ENCODE data around the gene HSPA4L. TPM values are rescaled to one million over a fixed set of nuclear protein-coding genes. Genes with fewer than 3 reads are reported as not detected.

HSPA4L gene
- total and polyA plus RNA-seq, 7 donors, result 0.36 to 8.2 (median 2.7) TPM

- TF ChIP-seq, protein P1, sequence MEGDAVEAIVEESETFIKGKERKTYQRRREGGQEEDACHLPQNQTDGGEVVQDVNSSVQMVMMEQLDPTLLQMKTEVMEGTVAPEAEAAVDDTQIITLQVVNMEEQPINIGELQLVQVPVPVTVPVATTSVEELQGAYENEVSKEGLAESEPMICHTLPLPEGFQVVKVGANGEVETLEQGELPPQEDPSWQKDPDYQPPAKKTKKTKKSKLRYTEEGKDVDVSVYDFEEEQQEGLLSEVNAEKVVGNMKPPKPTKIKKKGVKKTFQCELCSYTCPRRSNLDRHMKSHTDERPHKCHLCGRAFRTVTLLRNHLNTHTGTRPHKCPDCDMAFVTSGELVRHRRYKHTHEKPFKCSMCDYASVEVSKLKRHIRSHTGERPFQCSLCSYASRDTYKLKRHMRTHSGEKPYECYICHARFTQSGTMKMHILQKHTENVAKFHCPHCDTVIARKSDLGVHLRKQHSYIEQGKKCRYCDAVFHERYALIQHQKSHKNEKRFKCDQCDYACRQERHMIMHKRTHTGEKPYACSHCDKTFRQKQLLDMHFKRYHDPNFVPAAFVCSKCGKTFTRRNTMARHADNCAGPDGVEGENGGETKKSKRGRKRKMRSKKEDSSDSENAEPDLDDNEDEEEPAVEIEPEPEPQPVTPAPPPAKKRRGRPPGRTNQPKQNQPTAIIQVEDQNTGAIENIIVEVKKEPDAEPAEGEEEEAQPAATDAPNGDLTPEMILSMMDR (IDR thresholded peaks at IDR 0.05), result no peak
- H3K9me3 ChIP-seq, result no peaks in the 10 kb centered on the region
- H3K27me3 ChIP-seq (ENCODE audit: insufficient read depth in 3 of 3, low read length in 2 of 3), result no peaks in the 10 kb centered on the region
- no peak overlapping the region for H3K4me3 ChIP-seq
- DNase-seq, result no peak
- no peaks in the 10 kb centered on the region for H3K4me1 ChIP-seq
- WGBS, 3 donors, result 79 to 88% (median 80%) methylated on average over 3 of the region's 3 CpGs
- no peak for ATAC-seq
- H3K36me3 ChIP-seq (ENCODE audit: insufficient read depth in 1 of 2, low read depth in 1 of 2), result no peaks in the 10 kb centered on the region
- intact Hi-C loops (cut with DNase I), result no loop called here
- H3K27ac ChIP-seq, result no peak overlapping the region
Measured at GRCh38 chr4:127759893-127760292, 22.2 kb upstream of the HSPA4L start.

DNA sequence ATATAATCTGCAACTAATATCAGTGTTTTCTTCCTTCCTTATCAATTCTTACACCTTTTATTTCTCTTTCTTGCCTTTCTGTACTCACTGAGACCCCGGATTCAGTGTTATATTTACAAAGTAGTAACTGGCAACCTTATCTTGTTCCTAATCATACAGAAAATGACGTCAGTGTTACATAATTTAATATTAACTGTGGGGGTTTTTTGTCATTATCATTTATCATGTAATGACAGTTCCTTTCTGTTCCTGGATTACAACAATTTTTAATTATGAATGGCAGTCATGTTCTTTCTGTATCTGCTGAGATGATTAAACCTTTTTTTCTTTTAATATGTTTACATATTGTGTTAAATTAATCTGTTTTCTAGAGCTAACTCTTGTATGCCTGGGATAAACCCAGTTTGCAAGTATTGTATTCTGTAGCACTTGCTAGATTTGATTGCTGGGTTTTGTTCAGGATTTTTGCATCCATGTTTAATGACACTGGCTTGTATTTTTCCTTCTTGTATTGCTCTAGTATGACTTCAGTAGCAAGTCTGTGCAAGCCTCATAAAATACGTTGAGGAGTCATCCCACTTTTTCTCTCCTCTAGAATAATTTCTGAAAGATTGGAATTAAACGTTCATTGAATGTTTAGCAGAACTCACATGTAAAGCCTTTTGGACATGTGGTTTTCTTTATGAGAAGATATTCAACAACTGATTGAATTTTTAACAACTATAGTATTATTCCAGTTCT, 10.4 kb upstream of the HSPA4L start:
- TF ChIP-seq, protein P1 (IDR thresholded peaks at IDR 0.05), result no peak
- WGBS, 3 donors, result 73 to 81% (median 80%) methylated on average over 4 of the region's 4 CpGs
- no peak overlapping the region for H3K4me3 ChIP-seq
- DNase-seq, result no peak
- peaks cover 0 to 7% (median 0%) of the 10 kb centered on the region in 3 donors for H3K27me3 ChIP-seq (ENCODE audit: insufficient read depth in 3 of 3, low read length in 2 of 3)
- H3K36me3 ChIP-seq (ENCODE audit: insufficient read depth in 1 of 2, low read depth in 1 of 2), result no peaks in the 10 kb centered on the region
- intact Hi-C loops (cut with DNase I), result no loop called here
- H3K9me3 ChIP-seq, result no peaks in the 10 kb centered on the region
- no peak overlapping the region for H3K27ac ChIP-seq
- H3K4me1 ChIP-seq, result no peaks in the 10 kb centered on the region
- no peak for ATAC-seq

DNA sequence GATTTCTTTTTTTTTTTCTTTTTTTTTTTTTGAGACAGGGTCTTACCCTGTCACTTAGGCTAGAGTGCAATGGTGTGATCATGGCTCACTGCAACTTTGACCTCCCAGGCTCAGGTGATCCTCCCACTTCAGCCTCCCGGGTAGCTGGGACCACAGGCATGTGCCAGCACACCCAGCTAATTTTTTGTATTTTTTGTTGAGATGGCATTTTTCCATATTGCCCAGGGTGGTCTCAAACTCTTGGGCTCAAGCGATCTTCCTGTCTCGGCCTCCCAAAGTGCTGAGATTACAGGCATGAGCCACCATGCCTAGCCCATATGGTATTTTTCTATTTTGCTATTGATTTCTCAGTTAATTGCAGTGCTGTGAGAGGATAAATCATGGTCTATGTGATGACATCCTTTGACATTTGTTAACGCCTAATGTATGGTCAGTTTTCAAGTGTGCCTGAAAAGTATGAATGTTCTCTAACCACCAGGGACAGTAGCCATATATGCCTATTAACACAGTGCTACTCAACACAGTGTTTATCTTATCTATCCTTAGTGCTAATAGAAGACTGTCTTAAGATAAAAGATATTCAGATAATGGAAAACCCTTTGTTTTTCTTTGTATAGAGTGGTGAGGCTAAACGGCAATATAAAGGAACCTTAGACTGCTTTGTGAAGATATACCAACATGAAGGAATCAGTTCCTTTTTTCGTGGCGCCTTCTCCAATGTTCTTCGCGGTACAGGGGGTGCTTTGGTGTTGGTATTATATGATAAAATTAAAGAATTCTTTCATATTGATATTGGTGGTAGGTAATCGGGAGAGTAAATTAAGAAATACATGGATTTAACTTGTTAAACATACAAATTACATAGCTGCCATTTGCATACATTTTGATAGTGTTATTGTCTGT, 9.1 kb upstream of the HSPA4L start:
- Histone ChIP-seq H3K4me3 (no peak overlapping the region), H3K9me3 (no peaks in the 10 kb centered on the region), H3K36me3 (ENCODE audit: insufficient read depth in 1 of 2, low read depth in 1 of 2) (no peaks in the 10 kb centered on the region), H3K27ac (no peak overlapping the region), H3K4me1 (no peaks in the 10 kb centered on the region), H3K27me3 (ENCODE audit: insufficient read depth in 3 of 3, low read length in 2 of 3) (peaks cover 0 to 7% (median 0%) of the 10 kb centered on the region in 3 donors)
- WGBS, 3 donors, result 92 to 95% (median 94%) methylated on average over 10 of the region's 10 CpGs
- no peak for DNase-seq
- ATAC-seq, result no peak
- TF ChIP-seq, protein P1 (IDR thresholded peaks at IDR 0.05), result no peak
- intact Hi-C loops (cut with DNase I), result no loop called here

DNA sequence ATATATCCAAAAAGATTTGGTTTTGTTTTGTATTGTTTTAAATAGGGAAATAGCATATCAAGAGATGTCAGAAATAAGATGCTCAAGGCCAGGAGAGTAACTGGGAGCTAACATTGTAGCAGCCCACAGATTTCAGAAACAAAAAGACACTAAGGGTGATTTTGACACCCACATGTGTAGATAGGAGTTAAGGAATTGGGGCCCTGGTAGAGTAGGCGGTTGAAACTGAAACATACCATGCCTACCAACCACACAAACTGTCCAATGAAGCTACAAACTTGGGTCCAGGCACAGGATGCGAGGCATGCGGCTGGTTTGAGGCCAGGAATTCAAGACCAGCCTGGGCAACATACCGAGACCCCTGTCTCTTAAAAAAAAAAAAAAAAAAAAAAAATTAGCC, 6.3 kb upstream of the HSPA4L start:
- 86 to 98% (median 91%) methylated on average over 4 of the region's 4 CpGs for WGBS, 3 donors
- Histone ChIP-seq H3K4me1 (no peaks in the 10 kb centered on the region), H3K27ac (no peak overlapping the region), H3K36me3 (ENCODE audit: insufficient read depth in 1 of 2, low read depth in 1 of 2) (no peaks in the 10 kb centered on the region), H3K4me3 (no peak overlapping the region), H3K27me3 (ENCODE audit: insufficient read depth in 3 of 3, low read length in 2 of 3) (peaks cover 0 to 7% (median 0%) of the 10 kb centered on the region in 3 donors), H3K9me3 (no peaks in the 10 kb centered on the region)
- no peak for ATAC-seq
- TF ChIP-seq, protein P1 (IDR thresholded peaks at IDR 0.05), result no peak
- intact Hi-C loops (cut with DNase I), result no loop called here
- no peak for DNase-seq

Data from psoas muscle (tissue), 8 donors.